Mononuclear cell (primary cell): ENCODE data around the gene FAM98B. TPM values are rescaled to one million over a fixed set of nuclear protein-coding genes. Genes with fewer than 3 reads are reported as not detected.

ENCODE experiments used
- H3K27me3 ChIP-seq: 2 replicates; pipeline ENCODE4 v1.6.0; 2011; ENCODE audit warnings: low read length, control low read depth; ENCODE audit not compliant: insufficient read depth
- H3K4me1 ChIP-seq: 2 replicates; pipeline ENCODE4 v1.5.1; 2011; ENCODE audit warnings: mild to moderate bottlenecking, low read length, control low read depth; ENCODE audit not compliant: insufficient read depth
- H3K4me3 ChIP-seq: 2 replicates; pipeline ENCODE4 v1.5.1; 2011; ENCODE audit warnings: mild to moderate bottlenecking, low read length, moderate library complexity
- H3K9me3 ChIP-seq: 2 replicates; pipeline ENCODE4 v1.5.1; 2011; ENCODE audit warnings: low read depth, mild to moderate bottlenecking, control low read depth, low read length
- total RNA-seq: library from RNA; depleted of rRNA; stranded (reverse); fragments of >200 nt; gene quantifications from one replicate; pipeline ENCODE4 v1.2.3, GENCODE V29; 2012

Gene FAM98B
- total RNA-seq, 1 donor, result 26.4 TPM

GRCh38 chr15:38477637-38478036 is 23.7 kb downstream of the FAM98B start:
- H3K4me3 ChIP-seq, result no peak overlapping the region
- H3K9me3 ChIP-seq, result no peaks in the 10 kb centered on the region
- H3K4me1 ChIP-seq, result no peaks in the 10 kb centered on the region
- no peaks in the 10 kb centered on the region for H3K27me3 ChIP-seq

DNA sequence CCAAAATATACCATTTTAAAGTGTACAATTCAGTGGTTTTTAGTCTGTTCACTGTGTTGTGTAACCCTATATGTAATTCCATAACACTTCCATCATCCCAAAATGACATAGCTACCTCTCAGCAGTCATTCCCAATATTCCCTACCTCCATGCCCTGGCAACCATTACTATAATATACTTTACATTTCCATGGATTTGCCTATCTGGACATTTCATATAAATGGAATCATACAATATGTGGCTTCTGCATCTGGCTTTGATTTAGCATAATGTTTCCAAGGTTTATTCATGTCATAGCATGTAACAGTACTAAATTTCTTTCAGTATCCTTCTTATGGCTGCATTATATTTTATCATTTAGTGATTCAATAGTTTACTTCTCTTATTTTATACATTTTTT is 25.3 kb downstream of the FAM98B start:
- no peaks in the 10 kb centered on the region for H3K9me3 ChIP-seq
- no peaks in the 10 kb centered on the region for H3K4me1 ChIP-seq
- no peaks in the 10 kb centered on the region for H3K27me3 ChIP-seq
- no peak overlapping the region for H3K4me3 ChIP-seq

- H3K9me3 ChIP-seq, result no peaks in the 10 kb centered on the region
- no peaks in the 10 kb centered on the region for H3K27me3 ChIP-seq
- H3K4me1 ChIP-seq, result no peaks in the 10 kb centered on the region
- no peak overlapping the region for H3K4me3 ChIP-seq
These were observed 25.8 kb downstream of the FAM98B start for GRCh38 chr15:38479756-38480155.

DNA sequence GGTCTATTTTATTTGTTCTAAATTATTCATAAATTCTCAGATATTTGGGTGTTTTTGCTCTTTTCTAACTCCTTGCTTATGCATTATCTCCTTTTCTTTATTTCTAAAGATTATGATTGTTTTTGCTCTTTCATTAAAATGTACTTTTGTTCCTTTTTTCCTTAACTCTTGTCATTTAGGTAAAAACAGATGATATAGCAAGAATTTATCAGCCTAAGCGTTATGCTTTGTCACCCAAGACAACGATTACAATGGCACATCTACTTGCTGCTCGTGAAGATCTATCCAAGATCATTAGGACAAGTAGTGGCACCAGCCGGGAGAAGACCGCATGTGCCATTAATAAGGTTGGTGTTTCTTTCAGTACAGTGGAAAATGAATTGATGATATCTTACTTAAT is 27.2 kb downstream of the FAM98B start:
- Histone ChIP-seq H3K4me3 (no peak overlapping the region), H3K4me1 (no peaks in the 10 kb centered on the region), H3K9me3 (no peaks in the 10 kb centered on the region), H3K27me3 (no peaks in the 10 kb centered on the region)

GRCh38 chr15:38481761-38482160 is 27.8 kb downstream of the FAM98B start:
- Histone ChIP-seq H3K27me3 (no peaks in the 10 kb centered on the region), H3K4me3 (no peak overlapping the region), H3K9me3 (no peaks in the 10 kb centered on the region), H3K4me1 (no peaks in the 10 kb centered on the region)

GRCh38 chr15:38482572-38482971 is 28.6 kb downstream of the FAM98B start:
- H3K9me3 ChIP-seq, result no peaks in the 10 kb centered on the region
- H3K4me1 ChIP-seq, result no peaks in the 10 kb centered on the region
- H3K4me3 ChIP-seq, result no peak overlapping the region
- no peaks in the 10 kb centered on the region for H3K27me3 ChIP-seq

DNA sequence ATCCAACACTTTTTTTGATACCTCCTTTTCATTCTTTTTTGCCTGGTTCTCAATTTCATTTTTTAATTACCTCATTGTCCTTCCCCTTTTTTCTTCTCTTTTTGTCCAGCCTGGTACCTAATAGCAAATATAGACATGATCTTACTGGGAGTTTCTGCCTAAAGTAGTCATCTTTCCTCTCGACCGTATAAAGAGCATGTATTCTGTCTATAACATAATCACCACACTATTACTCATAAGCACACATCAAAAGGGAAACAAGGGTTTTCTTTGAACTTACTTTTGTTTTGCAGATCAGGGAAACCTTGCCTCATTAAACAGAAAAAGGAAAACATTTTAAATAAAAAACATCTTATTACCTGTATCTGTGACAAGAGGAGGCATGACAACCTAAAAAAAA is 33.0 kb downstream of the FAM98B start:
- Histone ChIP-seq H3K4me1 (no peaks in the 10 kb centered on the region), H3K9me3 (no peaks in the 10 kb centered on the region), H3K27me3 (no peaks in the 10 kb centered on the region), H3K4me3 (no peak overlapping the region)

DNA sequence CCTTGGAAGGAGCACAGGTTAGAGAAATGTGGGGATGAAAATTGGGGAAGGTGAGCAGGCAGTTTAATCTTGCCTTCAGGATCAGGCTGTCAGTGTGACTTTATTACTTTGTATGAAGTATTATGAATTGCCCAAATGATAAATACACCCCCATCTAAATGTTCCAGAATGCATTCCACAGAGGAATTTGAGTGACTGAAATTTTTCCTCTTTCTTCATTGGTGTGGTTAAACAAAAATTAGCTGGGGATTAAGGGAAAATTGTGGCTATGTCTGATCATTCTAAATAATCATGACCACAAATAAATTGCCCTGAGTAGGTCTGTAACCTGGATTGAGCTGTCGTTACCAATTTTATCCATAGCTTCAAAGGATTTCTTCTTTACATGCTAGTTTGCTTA is 33.5 kb downstream of the FAM98B start:
- Histone ChIP-seq H3K9me3 (no peaks in the 10 kb centered on the region), H3K4me1 (no peaks in the 10 kb centered on the region), H3K4me3 (no peak overlapping the region), H3K27me3 (no peaks in the 10 kb centered on the region)

- no peak overlapping the region for H3K4me3 ChIP-seq
- H3K9me3 ChIP-seq, result no peaks in the 10 kb centered on the region
- no peaks in the 10 kb centered on the region for H3K4me1 ChIP-seq
- H3K27me3 ChIP-seq, result no peaks in the 10 kb centered on the region
These were observed 36.5 kb downstream of the FAM98B start for GRCh38 chr15:38490242-38490922.

DNA sequence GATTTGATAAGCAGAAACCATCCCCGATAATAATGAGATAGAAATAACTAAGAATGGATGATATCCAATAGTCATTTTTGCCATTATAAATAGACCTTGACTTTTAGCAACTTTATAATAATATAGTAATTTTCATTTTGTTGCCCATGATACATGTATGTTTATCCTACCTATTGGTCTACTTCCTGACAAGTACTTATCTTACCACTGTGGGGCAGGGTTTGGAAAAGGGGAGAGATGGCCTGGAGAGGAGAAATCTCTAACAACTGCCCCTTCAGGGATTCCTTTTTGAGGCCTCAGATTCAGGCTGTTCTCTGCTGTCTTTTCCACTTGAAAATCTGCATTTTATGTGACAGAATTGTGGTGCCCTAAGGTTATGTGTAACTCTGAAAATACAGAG is 42.2 kb downstream of the FAM98B start:
- H3K4me3 ChIP-seq, result no peak overlapping the region
- no peaks in the 10 kb centered on the region for H3K9me3 ChIP-seq
- no peaks in the 10 kb centered on the region for H3K27me3 ChIP-seq
- H3K4me1 ChIP-seq, result no peaks in the 10 kb centered on the region

GRCh38 chr15:38499651-38500050 is 45.7 kb downstream of the FAM98B start:
- Histone ChIP-seq H3K27me3 (no peaks in the 10 kb centered on the region), H3K9me3 (no peaks in the 10 kb centered on the region), H3K4me1 (no peaks in the 10 kb centered on the region), H3K4me3 (no peak overlapping the region)

DNA sequence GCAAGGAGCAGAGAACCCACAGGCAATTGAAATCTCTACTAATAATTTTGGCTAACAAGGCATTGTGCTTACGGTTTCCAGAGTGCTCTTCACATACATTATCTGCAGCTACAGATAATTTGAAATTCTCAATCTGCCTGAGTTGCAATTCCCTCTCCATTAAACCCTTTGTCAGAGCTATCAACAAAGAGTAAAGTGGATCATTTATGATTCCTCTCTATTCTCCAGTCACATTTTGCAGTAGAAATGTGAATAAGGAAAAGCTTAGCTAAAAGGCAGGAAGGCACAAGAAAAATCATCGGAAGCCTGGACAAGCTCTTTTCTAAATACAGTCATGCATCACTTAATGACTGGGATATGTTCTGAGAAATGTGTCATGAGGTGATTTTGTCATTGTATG is 49.6 kb downstream of the FAM98B start:
- H3K27me3 ChIP-seq, result no peaks in the 10 kb centered on the region
- no peaks in the 10 kb centered on the region for H3K4me1 ChIP-seq
- no peak overlapping the region for H3K4me3 ChIP-seq
- H3K9me3 ChIP-seq, result no peaks in the 10 kb centered on the region

- Histone ChIP-seq H3K9me3 (no peaks in the 10 kb centered on the region), H3K27me3 (no peaks in the 10 kb centered on the region), H3K4me3 (no peak overlapping the region), H3K4me1 (no peaks in the 10 kb centered on the region)
These were observed 50.9 kb downstream of the FAM98B start for GRCh38 chr15:38504680-38505467.

GRCh38 chr15:38506997-38507396 is 53.1 kb downstream of the FAM98B start:
- H3K9me3 ChIP-seq, result no peaks in the 10 kb centered on the region
- no peaks in the 10 kb centered on the region for H3K4me1 ChIP-seq
- H3K4me3 ChIP-seq, result no peak overlapping the region
- no peaks in the 10 kb centered on the region for H3K27me3 ChIP-seq

- Histone ChIP-seq H3K4me1 (no peaks in the 10 kb centered on the region), H3K4me3 (no peak overlapping the region), H3K9me3 (no peaks in the 10 kb centered on the region), H3K27me3 (no peaks in the 10 kb centered on the region)
These were observed 53.6 kb downstream of the FAM98B start for GRCh38 chr15:38507570-38507969.

DNA sequence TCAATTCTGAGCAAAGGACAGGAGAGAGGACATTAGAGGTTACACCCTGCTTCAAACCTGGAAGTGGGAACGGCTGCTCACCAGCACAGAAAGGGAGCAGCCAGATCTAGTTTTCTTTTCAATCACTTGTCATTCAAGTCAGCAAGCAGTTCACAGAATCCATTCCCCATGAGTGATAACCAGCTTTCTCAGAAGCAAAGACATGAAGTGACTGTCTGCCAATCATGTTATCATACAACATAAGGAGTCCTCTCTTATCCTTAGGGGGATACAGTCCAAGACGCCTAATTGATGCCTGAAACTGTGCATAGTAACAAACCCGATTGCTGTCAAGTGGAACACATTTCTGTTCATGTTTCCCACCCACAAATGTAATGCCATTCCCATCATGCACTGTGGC is 54.7 kb downstream of the FAM98B start:
- no peaks in the 10 kb centered on the region for H3K4me1 ChIP-seq
- H3K27me3 ChIP-seq, result no peaks in the 10 kb centered on the region
- H3K4me3 ChIP-seq, result no peak overlapping the region
- no peaks in the 10 kb centered on the region for H3K9me3 ChIP-seq
